SK-N-SH (cell line): ENCODE data around the gene USP40. TPM values are rescaled to one million over a fixed set of nuclear protein-coding genes. Genes with fewer than 3 reads are reported as not detected.

Experiments
- CTCF ChIA-PET: fragments of 300-600, 350-600 bp; formaldehyde crosslinking; extraction: SDS; loops from one replicate; lab custom pipeline; 2021; lab: Yijun Ruan, JAX
- POLR2A ChIA-PET: fragments of 350-600 bp; sonication (Branson Sonifier 250); formaldehyde crosslinking; extraction: SDS; loops from one replicate; lab custom pipeline; 2020; ENCODE audit warnings: antibody characterized with exemption, inconsistent platforms; lab: Yijun Ruan, JAX
- DNase-seq: peaks from one replicate; pipeline ENCODE4 v3.0.0; 2012
- H2AFZ ChIP-seq: fragments of 200-600 bp; sonication (generic); 2 replicates; pipeline ENCODE4 v1.8.1; 2016; ENCODE audit warnings: antibody characterized with exemption, mild to moderate bottlenecking, low read depth
- H3F3A ChIP-seq: fragments of 200-600 bp; sonication (generic); replicated peaks from 2 replicates; pipeline ENCODE3; 2016; ENCODE audit warnings: antibody characterized with exemption, mild to moderate bottlenecking; ENCODE audit not compliant: insufficient read depth
- H3K27ac ChIP-seq, 2 experiments: fragments of 200-500 bp in 1 of 2; fragments of 200-600 bp in 1 of 2; sonication (Bioruptor generic) in 1 of 2; sonication (generic), shearing (Covaris generic) in 1 of 2; 2 replicates each; pipeline versions ENCODE4 v1.5.1 to v1.6.1; 2014 to 2016; ENCODE audit warnings: low read depth in 2 of 2, inconsistent platforms in 1 of 2, low read length in 1 of 2, mild to moderate bottlenecking in 1 of 2, mixed read lengths in 1 of 2
- H3K27me3 ChIP-seq: fragments of 200-600 bp; sonication (generic), shearing (Covaris generic); 2 replicates; pipeline ENCODE4 v1.6.1; 2016; ENCODE audit warnings: mixed run types; ENCODE audit not compliant: insufficient read depth
- H3K36me3 ChIP-seq, 2 experiments: fragments of 200-500 bp in 1 of 2; fragments of 200-600 bp in 1 of 2; sonication (Bioruptor generic) in 1 of 2; sonication (generic) in 1 of 2; replicated peaks in 1 of 2; 2 replicates each; pipeline versions ENCODE3 to v1.5.1; 2014 to 2016; ENCODE audit warnings: low read length in 1 of 2, mild to moderate bottlenecking in 1 of 2; ENCODE audit not compliant: insufficient read depth in 2 of 2, control insufficient read depth in 1 of 2
- H3K4me1 ChIP-seq, 2 experiments: fragments of 200-500 bp in 1 of 2; fragments of 200-600 bp in 1 of 2; sonication (Bioruptor generic) in 1 of 2; sonication (generic), shearing (Covaris generic) in 1 of 2; 2 replicates each; pipeline versions ENCODE4 v1.5.1 to v1.6.1; 2014 to 2016; ENCODE audit warnings: low read depth in 1 of 2, low read length in 1 of 2, mixed run types in 1 of 2; ENCODE audit not compliant: insufficient read depth in 2 of 2, control insufficient read depth in 1 of 2
- H3K4me2 ChIP-seq: fragments of 200-600 bp; sonication (generic), shearing (Covaris generic); 2 replicates; pipeline ENCODE4 v1.6.1; 2017; ENCODE audit warnings: mixed run types
- H3K4me3 ChIP-seq, 2 experiments: fragments of 200-500 bp in 1 of 2; fragments of 200-600 bp in 1 of 2; sonication (Bioruptor generic) in 1 of 2; sonication (generic), shearing (Covaris generic) in 1 of 2; 2 replicates each; pipeline versions ENCODE4 v1.5.1 to v1.8.1; 2014 to 2016; ENCODE audit warnings: low read depth in 2 of 2, inconsistent platforms in 1 of 2, low read length in 1 of 2, mild to moderate bottlenecking in 1 of 2, mixed read lengths in 1 of 2, moderate library complexity in 1 of 2
- H3K79me2 ChIP-seq: fragments of 200-600 bp; sonication (generic); 2 replicates; pipeline ENCODE4 v1.8.1; 2017; ENCODE audit warnings: mild to moderate bottlenecking; ENCODE audit not compliant: insufficient read depth
- H3K9ac ChIP-seq: fragments of 200-600 bp; sonication (generic); 2 replicates; pipeline ENCODE4 v1.6.1; 2017; ENCODE audit warnings: mixed run types
- H3K9me2 ChIP-seq: fragments of 200-600 bp; sonication (generic); 2 replicates; pipeline ENCODE4 v1.6.1; 2017; ENCODE audit warnings: mixed run types
- H3K9me3 ChIP-seq: fragments of 200-600 bp; sonication (generic); 2 replicates; pipeline ENCODE4 v1.6.1; 2017; ENCODE audit warnings: mixed run types, mild to moderate bottlenecking, moderate library complexity
- H4K20me1 ChIP-seq: fragments of 200-600 bp; sonication (generic); 2 replicates; pipeline ENCODE4 v1.6.1; 2017; ENCODE audit warnings: mild to moderate bottlenecking, mixed run types; ENCODE audit not compliant: insufficient read depth
- CTCF ChIP-seq: fragments of 200-600 bp; sonication (generic); IDR thresholded peaks from 2 replicates; pipeline ENCODE4 v1.6.1; 2017; ENCODE audit warnings: antibody characterized with exemption, mild to moderate bottlenecking, moderate library complexity
- EP300 ChIP-seq, 2 experiments: IDR thresholded peaks; 2 replicates each; pipeline versions ENCODE4 v1.4.0 to v1.6.1; 2012; ENCODE audit warnings: borderline replicate concordance in 1 of 2, low read depth in 1 of 2, low read length in 1 of 2
- EZH2phosphoT487 ChIP-seq: fragments of 200-600 bp; sonication (generic); IDR thresholded peaks from 2 replicates; pipeline ENCODE4 v1.6.1; 2017; ENCODE audit warnings: low read depth, mixed run types, mild to moderate bottlenecking, antibody characterized with exemption, moderate library complexity, borderline replicate concordance
- FOXM1 ChIP-seq: IDR thresholded peaks from 2 replicates; pipeline ENCODE4 v1.4.0; 2012; ENCODE audit warnings: low read depth, mild to moderate bottlenecking
- GABPA ChIP-seq: IDR thresholded peaks from 2 replicates; pipeline ENCODE4 v1.4.0; 2012; ENCODE audit warnings: low read depth, mild to moderate bottlenecking
- GATA2 ChIP-seq: sonication (generic); formaldehyde crosslinking; IDR thresholded peaks from 2 replicates; pipeline ENCODE4 v1.5.0; 2020; ENCODE audit warnings: mild to moderate bottlenecking, missing genetic modification reagents
- IRF3 ChIP-seq: fragments of 150-350 bp; IDR thresholded peaks from 2 replicates; pipeline ENCODE4 v1.6.1; 2016; ENCODE audit warnings: mild to moderate bottlenecking, low read depth, low read length
- JUND ChIP-seq: IDR thresholded peaks from 2 replicates; pipeline ENCODE4 v1.4.0; 2012
- MEF2A ChIP-seq: IDR thresholded peaks from 2 replicates; pipeline ENCODE4 v1.4.0; 2012; ENCODE audit warnings: low read depth, borderline replicate concordance
- MXI1 ChIP-seq: IDR thresholded peaks from 2 replicates; pipeline ENCODE4 v1.6.1; 2012; ENCODE audit warnings: mild to moderate bottlenecking, low read depth, low read length, improper control_type of control experiment
- NFIC ChIP-seq: IDR thresholded peaks from 2 replicates; pipeline ENCODE4 v1.4.0; 2012; ENCODE audit warnings: borderline replicate concordance
- PBX3 ChIP-seq: IDR thresholded peaks from 2 replicates; pipeline ENCODE4; 2012
- POLR2AphosphoS5 ChIP-seq: IDR thresholded peaks from 2 replicates; pipeline ENCODE4 v1.6.1; 2012; ENCODE audit warnings: low read depth, low read length
- SIN3A ChIP-seq: IDR thresholded peaks from 2 replicates; pipeline ENCODE4 v1.6.1; 2012; ENCODE audit warnings: low read depth, mild to moderate bottlenecking, low read length, moderate library complexity, borderline replicate concordance
- USF1 ChIP-seq: IDR thresholded peaks from 2 replicates; pipeline ENCODE4 v1.4.0; 2012; ENCODE audit warnings: low read depth, borderline replicate concordance
- YY1 ChIP-seq: IDR thresholded peaks from 2 replicates; pipeline ENCODE4 v1.4.0; 2012; ENCODE audit warnings: low read depth, mild to moderate bottlenecking
- WGBS: methylation state at CpG from one replicate; pipeline ENCODE4 v1.1.6; 2017; ENCODE audit warnings: low lambda C conversion rate; 5-methylcytosine and 5-hydroxymethylcytosine counted together
- polyA plus RNA-seq, 3 experiments: library from polyadenylated mRNA; depleted of rRNA; stranded (reverse); fragments of >200 nt; gene quantifications; 2 replicates each; pipeline ENCODE4 v1.2.3, GENCODE V29; 2012
- TF ChIP-seq, protein P1 (sequence below): IDR thresholded peaks from 2 replicates; pipeline ENCODE4 v1.4.0; 2012; ENCODE audit warnings: low read depth
- TF ChIP-seq, protein P2 (sequence below): fragments of 150-350 bp; IDR thresholded peaks from 2 replicates; pipeline ENCODE4 v1.6.1; 2017; ENCODE audit warnings: antibody characterized with exemption, low read length, low read depth, borderline replicate concordance

Gene USP40
- polyA plus RNA-seq, 1 of the 3 experiments (the other 2 are of a cell fraction) = 37.0 TPM

DNA sequence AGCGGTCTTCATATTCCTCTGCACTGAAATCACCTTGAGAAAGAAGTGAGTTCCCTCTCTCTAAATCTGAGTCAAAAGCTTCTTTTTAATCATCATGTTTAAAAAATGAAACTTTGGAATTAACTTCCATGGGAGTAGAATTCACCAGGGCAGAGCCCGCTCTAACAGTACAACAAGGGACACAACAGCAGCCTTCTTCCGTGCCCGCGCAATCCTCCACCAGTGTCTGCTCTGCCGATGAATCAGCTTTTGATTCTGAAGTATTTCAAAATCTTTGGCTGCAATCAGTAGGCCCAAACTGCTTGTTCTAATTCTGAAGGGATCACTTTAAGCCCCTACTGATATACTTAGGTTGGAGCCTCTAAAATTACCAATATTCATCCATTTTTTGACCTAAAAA lies 76.9 kb downstream of the USP40 start:
- 66% methylated on average over 6 of the region's 6 CpGs for WGBS
- H3K9me2 ChIP-seq = no peaks in the 10 kb centered on the region
- 0 out of 2 replicates have a peak, but pooled peaks have one; percentile 8 for TF ChIP-seq PBX3
- TF ChIP-seq JUND = peak; percentile 29; the same call in 1 of the 2 replicates
- TF ChIP-seq, protein P1, sequence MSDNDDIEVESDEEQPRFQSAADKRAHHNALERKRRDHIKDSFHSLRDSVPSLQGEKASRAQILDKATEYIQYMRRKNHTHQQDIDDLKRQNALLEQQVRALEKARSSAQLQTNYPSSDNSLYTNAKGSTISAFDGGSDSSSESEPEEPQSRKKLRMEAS = no peak
- no peak for DNase-seq
- H3K27me3 ChIP-seq = no peaks in the 10 kb centered on the region
- H3K4me2 ChIP-seq = peak overlapping the region; percentile 41; the same call in 1 of the 2 replicates
- peak overlapping the region; percentile 5 to 99; a peak in 3 of 4 replicates for H3K27ac ChIP-seq
- no peaks in the 10 kb centered on the region for H4K20me1 ChIP-seq
- H3K36me3 ChIP-seq = peaks cover 31 to 33% of the 10 kb centered on the region in 2 experiments
- H3K4me3 ChIP-seq = no peak overlapping the region
- H3K9ac ChIP-seq = peak overlapping the region; percentile 59; the same call in 1 of the 2 replicates
- H3F3A ChIP-seq = peaks cover 38% of the 10 kb centered on the region
- ChIA-PET POLR2A (no interaction called here), CTCF (no interaction called here)
- no peaks in the 10 kb centered on the region for H3K9me3 ChIP-seq
- peaks cover 7% of the 10 kb centered on the region; the same call in 1 of the 2 replicates for H3K79me2 ChIP-seq
- H3K4me1 ChIP-seq = peaks cover 2 to 34% of the 10 kb centered on the region in 2 experiments; a peak in 3 of 4 replicates
- peak overlapping the region; percentile 25; the same call in 1 of the 2 replicates for H2AFZ ChIP-seq

DNA sequence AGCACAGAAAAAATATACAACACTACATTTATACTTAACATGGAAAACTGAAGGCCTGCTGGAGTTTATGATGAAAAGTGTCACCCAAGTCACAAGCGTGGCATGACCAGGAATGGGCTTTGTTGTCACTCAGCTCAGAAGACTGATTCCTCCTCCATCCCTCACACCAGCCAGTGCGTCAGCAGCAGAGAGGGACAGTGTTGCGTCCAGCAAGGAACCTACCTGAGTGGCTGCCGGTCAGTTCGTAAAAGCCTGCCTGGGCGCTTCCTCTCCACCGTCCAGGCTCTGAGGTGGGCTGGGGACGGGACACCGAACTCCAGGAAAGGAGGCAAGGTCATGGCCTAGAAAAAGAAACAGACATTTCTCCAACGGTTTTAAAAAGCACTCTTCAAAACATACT lies 77.4 kb downstream of the USP40 start:
- no peak overlapping the region for H2AFZ ChIP-seq
- H3K79me2 ChIP-seq = peaks cover 7% of the 10 kb centered on the region; the same call in 1 of the 2 replicates
- H3K27ac ChIP-seq = peak overlapping the region; percentile 5 to 99; a peak in 3 of 4 replicates
- no peak overlapping the region for H3K4me3 ChIP-seq
- POLR2A ChIA-PET = no interaction called here
- CTCF ChIA-PET = no interaction called here
- H3K36me3 ChIP-seq = peaks cover 32 to 37% of the 10 kb centered on the region in 2 experiments
- WGBS = 86% methylated on average over 10 of the region's 10 CpGs
- no peak for TF ChIP-seq CTCF
- no peak for TF ChIP-seq MEF2A
- no peak for TF ChIP-seq USF1
- no peak for TF ChIP-seq IRF3
- no peak for TF ChIP-seq GATA2 (CRISPR knock-in tag)
- TF ChIP-seq YY1 = no peak
- TF ChIP-seq, protein P1 = no peak
- no peak for TF ChIP-seq NFIC
- TF ChIP-seq EP300 (IDR thresholded peaks at IDR 0.05; ENCODE audit: borderline replicate concordance in 1 of 2, low read depth in 1 of 2, low read length in 1 of 2) = no peak
- no peak for TF ChIP-seq MXI1
- TF ChIP-seq SIN3A = no peak
- no peak for TF ChIP-seq GABPA
- TF ChIP-seq, protein P2, sequence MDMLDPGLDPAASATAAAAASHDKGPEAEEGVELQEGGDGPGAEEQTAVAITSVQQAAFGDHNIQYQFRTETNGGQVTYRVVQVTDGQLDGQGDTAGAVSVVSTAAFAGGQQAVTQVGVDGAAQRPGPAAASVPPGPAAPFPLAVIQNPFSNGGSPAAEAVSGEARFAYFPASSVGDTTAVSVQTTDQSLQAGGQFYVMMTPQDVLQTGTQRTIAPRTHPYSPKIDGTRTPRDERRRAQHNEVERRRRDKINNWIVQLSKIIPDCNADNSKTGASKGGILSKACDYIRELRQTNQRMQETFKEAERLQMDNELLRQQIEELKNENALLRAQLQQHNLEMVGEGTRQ = no peak
- TF ChIP-seq POLR2AphosphoS5 = no peak
- no peak for TF ChIP-seq FOXM1
- no peak for TF ChIP-seq EZH2phosphoT487
- no peaks in the 10 kb centered on the region for H3K27me3 ChIP-seq
- H3K4me1 ChIP-seq = peaks cover 2 to 34% of the 10 kb centered on the region in 2 experiments; a peak in 3 of 4 replicates
- peak overlapping the region; percentile 59; the same call in 1 of the 2 replicates for H3K9ac ChIP-seq
- DNase-seq = no peak
- no peaks in the 10 kb centered on the region for H4K20me1 ChIP-seq
- H3K4me2 ChIP-seq = peak overlapping the region; percentile 41
- H3K9me2 ChIP-seq = no peaks in the 10 kb centered on the region
- peaks cover 38% of the 10 kb centered on the region for H3F3A ChIP-seq
- no peaks in the 10 kb centered on the region for H3K9me3 ChIP-seq
